ENCODE results near the gene USP10.

USP10 gene

DNA sequence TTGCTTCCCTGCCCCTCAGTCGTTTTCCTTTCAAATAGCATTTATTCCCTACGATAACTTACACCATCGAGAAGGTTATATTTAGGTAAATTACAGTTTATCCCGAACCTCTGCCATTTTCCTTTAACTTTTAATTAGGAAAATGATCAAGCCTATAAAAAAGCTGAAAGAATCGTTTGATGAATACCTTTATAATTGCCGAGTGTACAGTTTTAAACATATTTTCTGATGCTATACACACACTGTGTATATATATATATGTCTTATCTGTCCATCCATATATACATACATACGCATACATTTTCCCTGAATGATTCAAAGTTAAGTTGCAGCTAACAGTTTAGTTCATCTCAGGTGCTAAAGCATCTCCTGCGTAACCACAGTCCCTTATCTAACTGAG, 63.4 kb downstream of the USP10 start:
- Histone ChIP-seq H3K27ac (ENCODE audit: poor library complexity, severe bottlenecking) (no peak overlapping the region), H3K27me3 (ENCODE audit: insufficient read depth, poor library complexity, severe bottlenecking) (no peaks in the 10 kb centered on the region), H3K36me3 (ENCODE audit: low read depth) (peaks cover 97% of the 10 kb centered on the region), H3K4me1 (ENCODE audit: insufficient read depth, poor library complexity, severe bottlenecking) (no peaks in the 10 kb centered on the region), H3K9me3 (ENCODE audit: severe bottlenecking) (no peaks in the 10 kb centered on the region), H3K4me3 (ENCODE audit: severe bottlenecking) (no peak overlapping the region)
- ATAC-seq (ENCODE audit: low read depth) (no peak), DNase-seq (ENCODE audit: low spot score) (no peak)
- TF ChIP-seq CTCF (IDR thresholded peaks at IDR 0.05; ENCODE audit: poor library complexity, severe bottlenecking) = no peak

GRCh38 chr16:84763629-84764028, 63.8 kb downstream of the USP10 start:
- Histone ChIP-seq H3K36me3 (ENCODE audit: low read depth) (peaks cover 97% of the 10 kb centered on the region), H3K27me3 (ENCODE audit: insufficient read depth, poor library complexity, severe bottlenecking) (no peaks in the 10 kb centered on the region), H3K4me1 (ENCODE audit: insufficient read depth, poor library complexity, severe bottlenecking) (no peaks in the 10 kb centered on the region), H3K4me3 (ENCODE audit: severe bottlenecking) (no peak overlapping the region), H3K27ac (ENCODE audit: poor library complexity, severe bottlenecking) (no peak overlapping the region), H3K9me3 (ENCODE audit: severe bottlenecking) (no peaks in the 10 kb centered on the region)
- DNase-seq (ENCODE audit: low spot score) (no peak), ATAC-seq (ENCODE audit: low read depth) (no peak)
- no peak for TF ChIP-seq CTCF (IDR thresholded peaks at IDR 0.05; ENCODE audit: poor library complexity, severe bottlenecking)

DNA sequence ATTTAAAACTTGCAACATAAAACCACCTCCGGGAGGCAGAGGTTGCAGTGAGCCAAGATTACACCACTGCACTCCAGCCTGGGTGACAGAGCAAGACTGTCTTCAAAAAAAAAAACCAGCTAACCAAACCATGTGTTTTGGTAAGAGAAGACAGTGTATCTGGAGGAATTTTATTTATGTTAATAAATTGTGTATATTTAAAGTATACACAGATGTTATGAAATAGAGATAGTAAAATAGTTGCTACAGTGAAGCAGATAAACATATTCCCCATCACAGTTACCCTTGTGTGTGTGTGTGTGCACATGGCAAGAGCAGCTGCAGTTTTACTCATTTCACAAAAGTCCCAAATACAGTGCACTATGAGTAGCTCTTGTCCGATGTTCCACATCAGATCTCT, 65.2 kb downstream of the USP10 start:
- no peak overlapping the region for H3K27ac ChIP-seq (ENCODE audit: poor library complexity, severe bottlenecking)
- no peaks in the 10 kb centered on the region for H3K27me3 ChIP-seq (ENCODE audit: insufficient read depth, poor library complexity, severe bottlenecking)
- H3K4me3 ChIP-seq (ENCODE audit: severe bottlenecking) = no peak overlapping the region
- no peaks in the 10 kb centered on the region for H3K4me1 ChIP-seq (ENCODE audit: insufficient read depth, poor library complexity, severe bottlenecking)
- no peak for ATAC-seq (ENCODE audit: low read depth)
- H3K36me3 ChIP-seq (ENCODE audit: low read depth) = peaks cover 97% of the 10 kb centered on the region
- H3K9me3 ChIP-seq (ENCODE audit: severe bottlenecking) = no peaks in the 10 kb centered on the region
- no peak for DNase-seq (ENCODE audit: low spot score)
- no peak for TF ChIP-seq CTCF (IDR thresholded peaks at IDR 0.05; ENCODE audit: poor library complexity, severe bottlenecking)

GRCh38 chr16:84765616-84766580, 66.1 kb downstream of the USP10 start:
- peaks cover 95% of the 10 kb centered on the region for H3K36me3 ChIP-seq (ENCODE audit: low read depth)

More at GRCh38 chr16:84765616-84766580, 66.1 kb downstream of the USP10 start:
- no peak for DNase-seq (ENCODE audit: low spot score)
- Histone ChIP-seq H3K4me1 (ENCODE audit: insufficient read depth, poor library complexity, severe bottlenecking) (no peaks in the 10 kb centered on the region), H3K27me3 (ENCODE audit: insufficient read depth, poor library complexity, severe bottlenecking) (no peaks in the 10 kb centered on the region), H3K27ac (ENCODE audit: poor library complexity, severe bottlenecking) (no peak overlapping the region), H3K9me3 (ENCODE audit: severe bottlenecking) (no peaks in the 10 kb centered on the region), H3K4me3 (ENCODE audit: severe bottlenecking) (no peak overlapping the region)
- no peak for ATAC-seq (ENCODE audit: low read depth)
- TF ChIP-seq CTCF (IDR thresholded peaks at IDR 0.05; ENCODE audit: poor library complexity, severe bottlenecking) = no peak
